ENCODE results near the gene SPACA9. TPM values are rescaled to one million over a fixed set of nuclear protein-coding genes. Genes with fewer than 3 reads are reported as not detected.

SPACA9 gene
- total RNA-seq, 1 donor from 2014 or later, result 3.9 TPM

DNA sequence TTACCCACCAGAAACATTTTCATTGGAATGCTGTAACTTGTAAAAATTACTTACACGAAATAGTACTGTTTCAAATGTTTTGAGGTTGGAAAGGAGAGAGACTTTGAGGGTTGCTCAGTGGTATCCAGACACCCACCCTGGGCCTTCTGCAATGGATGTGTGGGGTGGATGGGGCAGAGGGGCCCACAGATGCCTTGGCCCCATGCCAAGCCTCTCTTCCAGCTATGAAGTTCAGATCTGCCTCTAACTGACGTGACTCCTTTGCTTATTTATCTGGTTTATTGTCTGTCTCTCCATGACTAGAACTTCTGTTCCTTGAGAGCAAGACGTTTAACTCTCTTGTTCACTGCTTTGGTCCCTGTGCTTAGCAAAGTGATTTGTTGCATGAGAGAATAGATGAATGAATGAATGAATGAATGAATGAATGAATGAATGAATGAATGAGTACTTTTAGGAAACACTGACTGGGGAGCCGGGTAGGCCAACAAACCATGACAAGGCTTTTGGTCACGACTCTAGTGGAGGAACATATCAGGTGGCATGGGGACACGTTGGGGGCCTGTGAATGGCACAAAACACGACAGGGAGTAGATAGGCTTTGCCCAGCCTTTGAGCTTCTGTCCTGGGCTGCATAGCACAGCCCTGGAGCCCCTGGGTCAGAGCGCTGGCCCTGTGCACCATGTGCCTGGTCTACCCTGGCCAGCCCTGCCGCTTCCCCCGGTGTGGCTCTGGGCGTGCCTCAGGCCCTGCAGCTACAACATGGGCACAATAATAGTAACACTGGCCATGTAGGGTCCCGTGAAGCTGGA is 32.4 kb upstream of the SPACA9 start:
- Mint-ChIP-seq H3K9me3 (ENCODE audit: unreplicated experiment) (no peaks in the 10 kb centered on the region), H3K4me1 (ENCODE audit: low read depth, unreplicated experiment) (peaks cover 2% of the 10 kb centered on the region), H3K4me3 (ENCODE audit: unreplicated experiment) (no peak overlapping the region), H3K36me3 (ENCODE audit: low read depth, unreplicated experiment) (peaks cover 3% of the 10 kb centered on the region), H3K27ac (ENCODE audit: unreplicated experiment) (no peak overlapping the region), H3K27me3 (ENCODE audit: low read depth, unreplicated experiment) (peaks cover 10% of the 10 kb centered on the region)
- Histone ChIP-seq H3K36me3 (ENCODE audit: insufficient read depth, low read length) (no peaks in the 10 kb centered on the region), H3K79me2 (ENCODE audit: insufficient read depth, low read length) (no peaks in the 10 kb centered on the region), H3K9me3 (ENCODE audit: insufficient read depth, low read depth, low read length) (no peaks in the 10 kb centered on the region), H3K4me2 (ENCODE audit: low read length) (no peak overlapping the region), H3K27ac (ENCODE audit: low read depth, low read length) (no peak overlapping the region), H4K20me1 (ENCODE audit: insufficient read depth, low read length) (no peaks in the 10 kb centered on the region), H3K4me3 (ENCODE audit: insufficient read depth, low read depth, low read length) (no peak overlapping the region), H3K4me1 (ENCODE audit: insufficient read depth, low read length) (no peaks in the 10 kb centered on the region), H3K27me3 (ENCODE audit: insufficient read depth, low read length) (no peaks in the 10 kb centered on the region), H2AFZ (ENCODE audit: low read depth, low read length) (no peak overlapping the region), H3K9ac (ENCODE audit: low read length) (no peak overlapping the region)
- TF ChIP-seq CTCF (IDR thresholded peaks at IDR 0.05; ENCODE audit: insufficient read depth, low read depth, low read length), result no peak
- no peak for TF ChIP-seq EZH2 (IDR thresholded peaks at IDR 0.05; ENCODE audit: insufficient read depth, low read length)
- DNase-seq (ENCODE audit: low read depth), result no peak
- FAIRE-seq, result no peak

DNA sequence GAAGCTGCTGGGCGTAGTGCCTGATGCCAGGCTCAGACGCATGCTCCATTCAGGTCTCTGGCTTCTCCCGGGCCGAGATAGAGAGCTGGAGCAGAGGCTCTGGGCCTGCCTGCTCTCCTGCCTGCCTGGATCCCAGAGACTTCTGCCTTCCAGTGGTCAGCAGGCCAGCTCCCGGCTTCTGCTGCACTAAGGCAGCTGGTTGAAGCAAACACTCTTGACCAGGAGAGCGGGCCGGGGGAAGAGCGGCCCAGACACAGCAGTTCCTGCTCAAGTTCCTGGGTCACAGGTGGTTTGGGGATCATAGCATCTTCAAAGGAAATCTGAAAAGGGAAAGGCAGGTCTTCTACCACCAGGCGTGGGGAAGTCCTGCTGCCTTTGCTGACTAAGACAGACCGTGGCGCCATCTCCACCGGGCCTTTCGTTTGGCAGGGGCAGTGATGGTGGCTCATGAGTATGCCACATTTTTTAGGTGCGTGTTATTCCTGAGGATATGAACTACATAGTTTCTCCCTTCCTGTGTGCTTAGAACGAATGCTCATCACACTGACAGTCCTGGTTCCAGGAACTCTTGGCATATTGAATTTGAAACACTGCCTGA is 31.7 kb upstream of the SPACA9 start:
- Histone ChIP-seq H3K27ac (ENCODE audit: low read depth, low read length) (no peak overlapping the region), H3K4me1 (ENCODE audit: insufficient read depth, low read length) (no peaks in the 10 kb centered on the region), H3K4me2 (ENCODE audit: low read length) (no peak overlapping the region), H3K9me3 (ENCODE audit: insufficient read depth, low read depth, low read length) (no peaks in the 10 kb centered on the region), H2AFZ (ENCODE audit: low read depth, low read length) (no peak overlapping the region), H4K20me1 (ENCODE audit: insufficient read depth, low read length) (no peaks in the 10 kb centered on the region), H3K9ac (ENCODE audit: low read length) (no peak overlapping the region), H3K36me3 (ENCODE audit: insufficient read depth, low read length) (no peaks in the 10 kb centered on the region), H3K79me2 (ENCODE audit: insufficient read depth, low read length) (no peaks in the 10 kb centered on the region), H3K4me3 (ENCODE audit: insufficient read depth, low read depth, low read length) (no peak overlapping the region), H3K27me3 (ENCODE audit: insufficient read depth, low read length) (no peaks in the 10 kb centered on the region)
- peaks cover 12% of the 10 kb centered on the region for H3K27me3 Mint-ChIP-seq (ENCODE audit: low read depth, unreplicated experiment)
- peaks cover 3% of the 10 kb centered on the region for H3K36me3 Mint-ChIP-seq (ENCODE audit: low read depth, unreplicated experiment)
- TF ChIP-seq CTCF (IDR thresholded peaks at IDR 0.05; ENCODE audit: insufficient read depth, low read depth, low read length), result no peak
- TF ChIP-seq EZH2 (IDR thresholded peaks at IDR 0.05; ENCODE audit: insufficient read depth, low read length), result no peak
- no peaks in the 10 kb centered on the region for H3K9me3 Mint-ChIP-seq (ENCODE audit: unreplicated experiment)
- no peak overlapping the region for H3K4me3 Mint-ChIP-seq (ENCODE audit: unreplicated experiment)
- no peak for DNase-seq (ENCODE audit: low read depth)
- H3K27ac Mint-ChIP-seq (ENCODE audit: unreplicated experiment), result no peak overlapping the region
- FAIRE-seq, result no peak
- peaks cover 2% of the 10 kb centered on the region for H3K4me1 Mint-ChIP-seq (ENCODE audit: low read depth, unreplicated experiment)
